Caco-2 (cell line): Measurements from ENCODE around the gene MED20. TPM values are rescaled to one million over a fixed set of nuclear protein-coding genes. Genes with fewer than 3 reads are reported as not detected.

Experiments
- BruUV-seq: library from RNA; stranded (reverse); fragments of 400-500 nt; replicated peaks from 2 replicates; lab custom pipeline; 2021; lab: Mats Ljungman, UMichigan
- CTCF ChIA-PET: fragments of 300-600 bp; sonication (Branson Sonifier 250); formaldehyde crosslinking; loops from one replicate; lab custom pipeline; 2022; ENCODE audit warnings: antibody characterized with exemption; lab: Charles Lee
- POLR2A ChIA-PET: fragments of 300-600 bp; sonication (Branson Sonifier 250); formaldehyde crosslinking; loops from one replicate; lab custom pipeline; 2022; ENCODE audit warnings: antibody characterized with exemption; lab: Charles Lee
- DNase-seq, 2 experiments: peaks; one replicate each; pipeline versions ENCODE4 v3.0.0 to v3.0.0-alpha.2; 2020 to 2022
- H3K27me3 ChIP-seq: replicated peaks from 2 replicates; pipeline ENCODE4 v1.6.0; 2011; ENCODE audit warnings: low read length; ENCODE audit not compliant: control insufficient read depth, insufficient read depth
- H3K36me3 ChIP-seq: 2 replicates; pipeline ENCODE4 v1.5.1; 2011; ENCODE audit warnings: low read length; ENCODE audit not compliant: control insufficient read depth, insufficient read depth
- H3K4me1 ChIP-seq: fragments of 250-450 bp; sonication (Bioruptor Pico); 2 replicates; pipeline ENCODE4 v1.5.1; 2020; ENCODE audit warnings: mild to moderate bottlenecking
- H3K4me3 ChIP-seq: 2 replicates; pipeline ENCODE4 v1.5.1; 2011; ENCODE audit warnings: low read depth, mild to moderate bottlenecking, control low read depth, low read length
- H3K9me3 ChIP-seq: fragments of 250-450 bp; sonication (Bioruptor Pico); 2 replicates; pipeline ENCODE4 v1.5.1; 2020; ENCODE audit warnings: mild to moderate bottlenecking, moderate library complexity
- H3K27ac Mint-ChIP-seq: one replicate; pipeline ENCODE4 v1.8.0; 2022; ENCODE audit warnings: mixed read lengths; ENCODE audit not compliant: unreplicated experiment
- H3K27me3 Mint-ChIP-seq: one replicate; pipeline ENCODE4 v1.8.0; 2022; ENCODE audit warnings: mixed read lengths; ENCODE audit not compliant: insufficient read depth, unreplicated experiment
- H3K36me3 Mint-ChIP-seq: one replicate; pipeline ENCODE4 v1.8.0; 2022; ENCODE audit warnings: mild to moderate bottlenecking, mixed read lengths; ENCODE audit not compliant: insufficient read depth, unreplicated experiment
- H3K4me1 Mint-ChIP-seq: one replicate; pipeline ENCODE4 v1.8.0; 2022; ENCODE audit warnings: low read depth, mixed read lengths; ENCODE audit not compliant: unreplicated experiment
- H3K4me3 Mint-ChIP-seq: one replicate; pipeline ENCODE4 v1.8.0; 2022; ENCODE audit warnings: mild to moderate bottlenecking, moderate library complexity, mixed read lengths; ENCODE audit not compliant: unreplicated experiment
- H3K9me3 Mint-ChIP-seq: one replicate; pipeline ENCODE4 v1.8.0; 2022; ENCODE audit warnings: mixed read lengths; ENCODE audit not compliant: unreplicated experiment
- intact Hi-C: fragments of 100-400 bp; cut with micrococcal nuclease; formaldehyde crosslinking; loops from one replicate; pipeline ENCODE4 v1.10.0; 2022; ENCODE audit not compliant: unreplicated experiment
- total RNA-seq: library from RNA; stranded (reverse); gene quantifications from 2 replicates; pipeline ENCODE4 v1.2.3, GENCODE V29; 2022
- TF ChIP-seq, protein P1 (sequence below), 2 experiments: fragments of 200-600 bp in 1 of 2; IDR thresholded peaks; 1 replicate in 1 of 2; 2 replicates in 1 of 2; pipeline versions ENCODE4 v1.5.1 to v1.8.0; 2011 to 2022; ENCODE audit warnings: antibody characterized with exemption in 1 of 2, control low read depth in 1 of 2, inconsistent platforms in 1 of 2, low read depth in 1 of 2, low read length in 1 of 2, mild to moderate bottlenecking in 1 of 2, moderate library complexity in 1 of 2; ENCODE audit not compliant: insufficient read depth in 1 of 2, severe bottlenecking in 1 of 2, unreplicated experiment in 1 of 2

Gene MED20
- total RNA-seq, 1 experiment from 2014 or later: 43.7 TPM

DNA sequence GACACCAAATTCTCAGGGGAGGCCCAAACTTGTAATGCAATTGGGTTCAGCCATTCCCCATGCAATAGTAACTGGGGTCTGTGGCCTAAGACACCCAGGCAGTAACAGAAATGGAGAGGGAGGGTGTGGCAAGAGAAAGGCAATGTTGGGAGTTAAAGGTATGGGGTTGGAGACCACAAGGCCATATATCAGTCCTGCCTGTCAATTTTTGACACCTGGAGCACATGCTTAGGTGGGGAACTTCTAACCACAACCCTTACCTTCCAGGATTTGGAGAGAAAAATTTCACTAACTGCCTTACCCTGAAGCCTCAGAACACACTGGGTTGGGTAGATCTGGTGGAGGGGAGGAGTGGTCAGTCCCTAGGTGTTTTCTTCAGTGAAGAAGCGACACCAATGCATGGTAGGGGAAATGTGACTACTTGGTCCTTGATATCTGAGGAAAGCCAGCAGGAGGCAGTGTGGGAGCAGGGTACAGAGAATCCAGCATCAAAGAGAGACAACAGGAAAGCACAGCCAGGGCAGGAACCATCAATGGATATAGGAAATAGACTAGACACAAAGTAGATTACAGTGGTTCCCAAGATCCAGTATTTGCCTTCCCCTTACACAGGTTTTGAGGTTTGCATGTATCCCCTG is 18.9 kb downstream of the MED20 start:
- CTCF ChIA-PET: interaction anchor here (0.8 kb wide), 1 partner anchor 35 kb away, joined by 3 read pairs; no protein-coding TSS in a partner anchor
- Mint-ChIP-seq H3K27ac (no peak overlapping the region), H3K4me3 (no peak overlapping the region), H3K36me3 (peaks cover 25% of the 10 kb centered on the region), H3K9me3 (no peaks in the 10 kb centered on the region), H3K4me1 (peaks cover 27% of the 10 kb centered on the region), H3K27me3 (no peaks in the 10 kb centered on the region)
- TF ChIP-seq, protein P1, sequence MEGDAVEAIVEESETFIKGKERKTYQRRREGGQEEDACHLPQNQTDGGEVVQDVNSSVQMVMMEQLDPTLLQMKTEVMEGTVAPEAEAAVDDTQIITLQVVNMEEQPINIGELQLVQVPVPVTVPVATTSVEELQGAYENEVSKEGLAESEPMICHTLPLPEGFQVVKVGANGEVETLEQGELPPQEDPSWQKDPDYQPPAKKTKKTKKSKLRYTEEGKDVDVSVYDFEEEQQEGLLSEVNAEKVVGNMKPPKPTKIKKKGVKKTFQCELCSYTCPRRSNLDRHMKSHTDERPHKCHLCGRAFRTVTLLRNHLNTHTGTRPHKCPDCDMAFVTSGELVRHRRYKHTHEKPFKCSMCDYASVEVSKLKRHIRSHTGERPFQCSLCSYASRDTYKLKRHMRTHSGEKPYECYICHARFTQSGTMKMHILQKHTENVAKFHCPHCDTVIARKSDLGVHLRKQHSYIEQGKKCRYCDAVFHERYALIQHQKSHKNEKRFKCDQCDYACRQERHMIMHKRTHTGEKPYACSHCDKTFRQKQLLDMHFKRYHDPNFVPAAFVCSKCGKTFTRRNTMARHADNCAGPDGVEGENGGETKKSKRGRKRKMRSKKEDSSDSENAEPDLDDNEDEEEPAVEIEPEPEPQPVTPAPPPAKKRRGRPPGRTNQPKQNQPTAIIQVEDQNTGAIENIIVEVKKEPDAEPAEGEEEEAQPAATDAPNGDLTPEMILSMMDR (IDR thresholded peaks at IDR 0.05; ENCODE audit: insufficient read depth in 1 of 2, low read depth in 1 of 2, low read length in 1 of 2, severe bottlenecking in 1 of 2, unreplicated experiment in 1 of 2): no peak
- POLR2A ChIA-PET: no interaction called here
- no TSS peak for BruUV-seq
- no peaks in the 10 kb centered on the region for H3K27me3 ChIP-seq
- intact Hi-C loops: no loop called here
- H3K4me3 ChIP-seq: no peak overlapping the region
- DNase-seq: peak in 1 of 2 experiments; percentile 35
- peaks cover 1% of the 10 kb centered on the region for H3K36me3 ChIP-seq
- H3K4me1 ChIP-seq: peaks cover 24% of the 10 kb centered on the region
- no peaks in the 10 kb centered on the region for H3K9me3 ChIP-seq

DNA sequence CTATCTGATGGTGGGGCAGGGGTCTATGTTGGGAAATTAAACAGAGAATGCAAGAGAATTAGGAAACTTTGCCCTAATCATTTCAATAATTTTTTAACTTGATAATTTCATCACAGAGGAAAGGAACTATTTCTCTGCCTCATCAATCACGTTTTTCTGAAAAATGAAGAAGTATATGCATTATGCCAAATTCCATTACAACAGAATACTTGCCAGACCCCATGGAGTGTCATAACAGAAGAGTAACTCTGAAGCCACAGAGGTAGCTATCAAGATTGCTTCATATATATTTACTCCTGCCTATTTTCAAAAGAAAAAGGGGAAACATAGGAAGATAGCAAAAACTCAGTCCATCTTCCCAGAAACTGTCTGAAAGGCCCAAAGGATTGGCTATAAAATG is 20.1 kb downstream of the MED20 start:
- no peaks in the 10 kb centered on the region for H3K27me3 Mint-ChIP-seq
- no TSS peak for BruUV-seq
- POLR2A ChIA-PET: no interaction called here

DNA sequence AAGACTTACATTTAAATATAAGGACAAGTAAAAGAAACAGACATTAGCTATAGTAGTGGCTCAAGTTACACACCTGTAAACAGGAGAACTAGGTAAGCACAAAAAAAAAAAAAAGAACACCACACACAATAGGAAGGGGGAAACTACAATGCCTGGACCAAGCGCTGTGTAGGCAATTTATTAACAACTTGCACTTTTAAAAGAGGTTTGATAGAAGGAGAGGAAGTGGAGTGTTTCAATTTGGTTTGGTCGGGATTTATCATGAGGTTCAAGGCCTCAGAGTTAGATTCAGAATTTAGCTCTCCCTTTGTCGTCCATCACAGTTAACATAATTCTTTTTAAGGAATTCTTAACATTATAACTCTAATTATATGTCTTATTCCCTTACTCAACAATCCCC is 24.7 kb downstream of the MED20 start:
- H3K27ac Mint-ChIP-seq: no peak overlapping the region

More for the DNA sequence above, 20.1 kb downstream of the MED20 start:
- Mint-ChIP-seq H3K36me3 (peaks cover 17% of the 10 kb centered on the region), H3K4me1 (peaks cover 22% of the 10 kb centered on the region), H3K27ac (no peak overlapping the region), H3K9me3 (no peaks in the 10 kb centered on the region), H3K4me3 (no peak overlapping the region)
- CTCF ChIA-PET: no interaction called here
- intact Hi-C loops: no loop called here
- H3K4me1 ChIP-seq: peaks cover 22% of the 10 kb centered on the region
- TF ChIP-seq, protein P1 (IDR thresholded peaks at IDR 0.05; ENCODE audit: insufficient read depth in 1 of 2, low read depth in 1 of 2, low read length in 1 of 2, severe bottlenecking in 1 of 2, unreplicated experiment in 1 of 2): no peak
- no peak for DNase-seq
- H3K36me3 ChIP-seq: no peaks in the 10 kb centered on the region
- H3K4me3 ChIP-seq: no peak overlapping the region
- no peaks in the 10 kb centered on the region for H3K9me3 ChIP-seq
- H3K27me3 ChIP-seq: no peaks in the 10 kb centered on the region

More for the DNA sequence above, 24.7 kb downstream of the MED20 start:
- peaks cover 22% of the 10 kb centered on the region for H3K4me1 ChIP-seq
- Mint-ChIP-seq H3K4me3 (no peak overlapping the region), H3K9me3 (no peaks in the 10 kb centered on the region), H3K4me1 (peaks cover 7% of the 10 kb centered on the region), H3K36me3 (no peaks in the 10 kb centered on the region), H3K27me3 (no peaks in the 10 kb centered on the region)
- intact Hi-C loops: no loop called here
- no peaks in the 10 kb centered on the region for H3K9me3 ChIP-seq
- no peaks in the 10 kb centered on the region for H3K36me3 ChIP-seq
- BruUV-seq: TSS peak; percentile 77
- no peak for DNase-seq
- peak overlapping the region; percentile 52 for H3K4me3 ChIP-seq
- CTCF ChIA-PET: interaction anchor here (1.5 to 3.0 kb wide), 2 partner anchors 10 to 25 kb away, joined by 11 to 23 read pairs; partner anchors contain the start of genes BYSL and MED20
- H3K27me3 ChIP-seq: no peaks in the 10 kb centered on the region
- TF ChIP-seq, protein P1 (IDR thresholded peaks at IDR 0.05; ENCODE audit: insufficient read depth in 1 of 2, low read depth in 1 of 2, low read length in 1 of 2, severe bottlenecking in 1 of 2, unreplicated experiment in 1 of 2): no peak
- POLR2A ChIA-PET: interaction anchor here (0.5 to 1.7 kb wide), 4 partner anchors 9 to 98 kb away, joined by 5 to 17 read pairs (median 8); no protein-coding TSS in a partner anchor
